ENCODE measurements around the gene PPEF2.
A peak's percentile ranks its signal among the peaks of the same experiment; 100 is the strongest.

The PPEF2 gene

GRCh38 chr4:75922588-75922987 is 20.3 kb upstream of the PPEF2 start:
- TF ChIP-seq CTCF (IDR thresholded peaks at IDR 0.05; ENCODE audit: poor library complexity, severe bottlenecking), result no peak
- Histone ChIP-seq H3K4me3 (ENCODE audit: severe bottlenecking) (no peak overlapping the region), H3K36me3 (ENCODE audit: low read depth) (no peaks in the 10 kb centered on the region), H3K27me3 (ENCODE audit: insufficient read depth, poor library complexity, severe bottlenecking) (no peaks in the 10 kb centered on the region), H3K27ac (ENCODE audit: poor library complexity, severe bottlenecking) (no peak overlapping the region), H3K4me1 (ENCODE audit: insufficient read depth, poor library complexity, severe bottlenecking) (no peaks in the 10 kb centered on the region), H3K9me3 (ENCODE audit: severe bottlenecking) (no peaks in the 10 kb centered on the region)
- ATAC-seq (ENCODE audit: low read depth) (no peak), DNase-seq (ENCODE audit: low spot score) (no peak)

GRCh38 chr4:75921910-75922309 is 19.7 kb upstream of the PPEF2 start:
- no peak for TF ChIP-seq CTCF (IDR thresholded peaks at IDR 0.05; ENCODE audit: poor library complexity, severe bottlenecking)
- H3K36me3 ChIP-seq (ENCODE audit: low read depth), result no peaks in the 10 kb centered on the region

GRCh38 chr4:75920327-75920726 is 18.1 kb upstream of the PPEF2 start:
- Histone ChIP-seq H3K27me3 (ENCODE audit: insufficient read depth, poor library complexity, severe bottlenecking) (no peaks in the 10 kb centered on the region), H3K4me3 (ENCODE audit: severe bottlenecking) (no peak overlapping the region), H3K9me3 (ENCODE audit: severe bottlenecking) (no peaks in the 10 kb centered on the region), H3K27ac (ENCODE audit: poor library complexity, severe bottlenecking) (no peak overlapping the region), H3K4me1 (ENCODE audit: insufficient read depth, poor library complexity, severe bottlenecking) (no peaks in the 10 kb centered on the region), H3K36me3 (ENCODE audit: low read depth) (no peaks in the 10 kb centered on the region)
- DNase-seq (ENCODE audit: low spot score) (no peak), ATAC-seq (ENCODE audit: low read depth) (no peak)
- TF ChIP-seq CTCF (IDR thresholded peaks at IDR 0.05; ENCODE audit: poor library complexity, severe bottlenecking), result no peak

More at GRCh38 chr4:75921910-75922309, 19.7 kb upstream of the PPEF2 start:
- ATAC-seq (ENCODE audit: low read depth), result no peak
- Histone ChIP-seq H3K4me1 (ENCODE audit: insufficient read depth, poor library complexity, severe bottlenecking) (no peaks in the 10 kb centered on the region), H3K27ac (ENCODE audit: poor library complexity, severe bottlenecking) (no peak overlapping the region), H3K9me3 (ENCODE audit: severe bottlenecking) (no peaks in the 10 kb centered on the region), H3K4me3 (ENCODE audit: severe bottlenecking) (no peak overlapping the region), H3K27me3 (ENCODE audit: insufficient read depth, poor library complexity, severe bottlenecking) (no peaks in the 10 kb centered on the region)
- no peak for DNase-seq (ENCODE audit: low spot score)

- Histone ChIP-seq H3K36me3 (ENCODE audit: low read depth) (no peaks in the 10 kb centered on the region), H3K27me3 (ENCODE audit: insufficient read depth, poor library complexity, severe bottlenecking) (no peaks in the 10 kb centered on the region), H3K9me3 (ENCODE audit: severe bottlenecking) (no peaks in the 10 kb centered on the region), H3K4me3 (ENCODE audit: severe bottlenecking) (no peak overlapping the region), H3K4me1 (ENCODE audit: insufficient read depth, poor library complexity, severe bottlenecking) (no peaks in the 10 kb centered on the region), H3K27ac (ENCODE audit: poor library complexity, severe bottlenecking) (no peak overlapping the region)
- DNase-seq (ENCODE audit: low spot score) (no peak), ATAC-seq (ENCODE audit: low read depth) (no peak)
- no peak for TF ChIP-seq CTCF (IDR thresholded peaks at IDR 0.05; ENCODE audit: poor library complexity, severe bottlenecking)
These were observed 17.7 kb upstream of the PPEF2 start for GRCh38 chr4:75919920-75920319.

- Histone ChIP-seq H3K4me1 (ENCODE audit: insufficient read depth, poor library complexity, severe bottlenecking) (no peaks in the 10 kb centered on the region), H3K4me3 (ENCODE audit: severe bottlenecking) (no peak overlapping the region), H3K27me3 (ENCODE audit: insufficient read depth, poor library complexity, severe bottlenecking) (no peaks in the 10 kb centered on the region), H3K27ac (ENCODE audit: poor library complexity, severe bottlenecking) (no peak overlapping the region), H3K9me3 (ENCODE audit: severe bottlenecking) (no peaks in the 10 kb centered on the region), H3K36me3 (ENCODE audit: low read depth) (no peaks in the 10 kb centered on the region)
- ATAC-seq (ENCODE audit: low read depth), result peak; percentile 72
- no peak for DNase-seq (ENCODE audit: low spot score)
- peak; percentile 82 for TF ChIP-seq CTCF (IDR thresholded peaks at IDR 0.05; ENCODE audit: poor library complexity, severe bottlenecking)
These were observed 13.9 kb upstream of the PPEF2 start for GRCh38 chr4:75916091-75916661.
